Thyroid gland (tissue), 4 donors: Measurements from ENCODE around the gene PLXNB2. TPM values are rescaled to one million over a fixed set of nuclear protein-coding genes. Genes with fewer than 3 reads are reported as not detected.

Experiments
- DNase-seq, 2 donors: peaks; one replicate each; pipeline ENCODE4 v3.0.0-alpha.2; 2019
- H3K27ac ChIP-seq, 3 donors: fragments of 200-600 bp; sonication (generic); 1 replicate in 2 of 3; 2 replicates in 1 of 3; pipeline ENCODE4 v1.5.1; 2016 to 2019; ENCODE audit warnings: mild to moderate bottlenecking in 1 of 3, moderate library complexity in 1 of 3
- H3K27me3 ChIP-seq: fragments of 200-600 bp; sonication (generic); one replicate; pipeline ENCODE4 v1.5.1; 2019
- H3K36me3 ChIP-seq, 2 donors: fragments of 200-600 bp; sonication (generic); one replicate each; pipeline ENCODE4 v1.5.1; 2016 to 2019
- H3K4me1 ChIP-seq, 2 donors: fragments of 200-600 bp; sonication (generic); one replicate each; pipeline ENCODE4 v1.5.1; 2017 to 2019
- H3K4me3 ChIP-seq, 3 donors: fragments of 200-600 bp; sonication (generic); replicated peaks in 1 of 3; 1 replicate in 2 of 3; 2 replicates in 1 of 3; pipeline ENCODE4 v1.5.1; 2016; ENCODE audit warnings: mild to moderate bottlenecking in 1 of 3
- H3K9me3 ChIP-seq: fragments of 200-600 bp; sonication (generic); one replicate; pipeline ENCODE4 v1.5.1; 2017
- CTCF ChIP-seq, 6 experiments: fragments of 200-600 bp in 3 of 6; fragments of 450-650 bp in 3 of 6; sonication (generic) in 3 of 6; IDR thresholded peaks; one replicate each; pipeline ENCODE4 v1.5.1; 2016 to 2019; ENCODE audit warnings: antibody characterized with exemption in 6 of 6, mild to moderate bottlenecking in 2 of 6, inconsistent platforms in 1 of 6, moderate library complexity in 1 of 6
- POLR2A ChIP-seq, 2 donors: fragments of 450-650 bp; IDR thresholded peaks; one replicate each; pipeline ENCODE4 v1.6.1; 2017; ENCODE audit warnings: antibody characterized with exemption in 2 of 2, mild to moderate bottlenecking in 2 of 2, moderate library complexity in 1 of 2
- WGBS, 2 donors: methylation state at CpG; one replicate each; pipeline ENCODE4 v1.1.5; 2017; 5-methylcytosine and 5-hydroxymethylcytosine counted together
- intact Hi-C: fragments of 100-400 bp; cut with DNase I; formaldehyde crosslinking; loops from one replicate; pipeline ENCODE4 v1.15.1; 2023
- total RNA-seq, 4 donors: library from RNA; depleted of rRNA; stranded (reverse); fragments of >200 nt; gene quantifications; one replicate each; pipeline ENCODE4 v1.2.3, GENCODE V29; 2016

PLXNB2 gene
- total RNA-seq, 4 donors from 2014 or later, result 143 to 266 (median 215) TPM

DNA sequence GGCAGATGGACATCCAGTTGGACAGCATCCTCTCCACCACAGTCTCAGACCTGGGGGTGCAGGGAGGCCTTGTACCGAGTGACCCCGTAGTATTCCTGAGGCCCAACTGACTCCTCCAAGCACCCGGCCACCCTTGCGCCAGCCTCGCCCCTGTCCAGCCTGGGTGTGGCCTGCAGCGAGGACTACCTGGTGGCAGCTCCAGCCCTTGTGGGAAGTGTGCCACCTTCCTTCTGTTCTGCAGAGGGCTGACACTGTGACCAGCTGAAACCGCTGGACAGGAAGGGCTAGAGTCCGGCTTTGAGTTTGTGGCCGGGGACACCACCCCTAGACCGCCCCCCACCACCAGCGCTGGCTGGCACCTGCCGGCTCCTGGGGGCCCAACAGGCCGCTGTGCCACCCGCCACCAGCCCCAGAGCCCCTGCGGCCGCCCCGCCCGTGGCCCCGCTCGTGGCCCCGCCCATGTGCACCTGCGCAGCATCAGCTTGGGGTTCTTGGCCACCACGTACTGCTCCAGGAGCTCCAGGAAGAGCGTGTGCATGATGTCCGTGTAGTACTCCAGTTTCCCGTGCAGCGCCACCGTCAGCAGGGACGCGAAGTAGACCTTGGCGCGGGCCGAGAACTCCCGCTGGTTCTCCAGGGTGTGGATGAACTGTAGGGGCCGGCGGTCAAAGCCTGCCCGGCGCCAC is 27.3 kb downstream of the PLXNB2 start:
- no peaks in the 10 kb centered on the region for H3K9me3 ChIP-seq
- TF ChIP-seq POLR2A (IDR thresholded peaks at IDR 0.05) (no peak), CTCF (IDR thresholded peaks at IDR 0.05) (no peak)
- peaks cover 93 to 95% of the 10 kb centered on the region in 2 donors for H3K36me3 ChIP-seq
- H3K4me3 ChIP-seq, result no peak overlapping the region
- H3K27ac ChIP-seq, result no peak overlapping the region
- H3K27me3 ChIP-seq, result no peaks in the 10 kb centered on the region
- intact Hi-C loops, result no loop called here
- WGBS, 2 donors, result 98 to 99% methylated on average over 14 to 15 of the region's 38 CpGs
- no peak for DNase-seq
- H3K4me1 ChIP-seq, result peaks cover 0 to 12% of the 10 kb centered on the region in 2 donors

DNA sequence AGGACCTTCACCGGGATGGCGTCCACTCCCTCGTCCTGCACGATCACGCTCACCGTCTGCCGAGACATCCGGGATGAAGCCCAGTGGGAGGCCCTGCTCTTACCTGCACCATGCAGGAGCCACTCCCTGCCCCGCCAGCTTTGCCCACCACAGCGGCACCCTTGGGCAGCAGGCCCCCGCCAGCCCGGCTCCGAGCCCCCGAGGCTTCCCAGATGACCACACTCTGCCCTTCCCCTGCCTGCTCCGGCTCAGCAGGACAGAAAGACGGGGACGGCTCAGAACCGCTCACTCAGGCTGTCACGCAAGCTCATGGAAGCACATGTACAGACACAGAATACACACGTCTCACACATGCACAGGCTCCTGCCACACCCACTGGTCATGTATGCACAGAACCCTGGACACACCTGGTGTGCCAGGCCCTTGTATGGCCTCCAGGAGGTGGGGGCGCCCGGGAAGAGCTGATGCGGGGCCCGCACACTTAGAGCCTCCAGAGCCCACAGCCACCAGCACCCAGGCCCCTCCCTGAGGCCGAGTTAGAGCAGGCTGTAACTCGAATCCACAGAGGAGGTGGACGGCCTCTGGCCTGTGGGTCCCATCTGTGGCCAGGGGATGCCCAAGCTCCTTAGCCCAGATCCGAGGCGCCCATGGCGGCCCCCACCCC is 28.4 kb downstream of the PLXNB2 start:
- intact Hi-C loops, result loop anchor here (5.0 kb wide), 2 partner anchors 33 to 48 kb away; partner anchors contain the start of gene DENND6B
- TF ChIP-seq POLR2A (IDR thresholded peaks at IDR 0.05), result no peak
- no peak for TF ChIP-seq CTCF (IDR thresholded peaks at IDR 0.05)
- Histone ChIP-seq H3K4me1 (peaks cover 0 to 12% of the 10 kb centered on the region in 2 donors), H3K36me3 (peaks cover 89 to 92% of the 10 kb centered on the region in 2 donors), H3K9me3 (no peaks in the 10 kb centered on the region), H3K27me3 (no peaks in the 10 kb centered on the region), H3K27ac (no peak overlapping the region), H3K4me3 (no peak overlapping the region)
- no peak for DNase-seq
- WGBS, 2 donors, result 89 to 94% methylated on average over 23 to 29 of the region's 30 CpGs

- DNase-seq, result no peak
- 96 to 100% methylated on average over 6 to 16 of the region's 21 CpGs for WGBS, 2 donors
- no peak for TF ChIP-seq POLR2A (IDR thresholded peaks at IDR 0.05)
- TF ChIP-seq CTCF (IDR thresholded peaks at IDR 0.05), result no peak
- Histone ChIP-seq H3K36me3 (peaks cover 83 to 86% of the 10 kb centered on the region in 2 donors), H3K9me3 (no peaks in the 10 kb centered on the region), H3K4me1 (peaks cover 0 to 12% of the 10 kb centered on the region in 2 donors), H3K27ac (no peak overlapping the region), H3K27me3 (no peaks in the 10 kb centered on the region), H3K4me3 (no peak overlapping the region)
- intact Hi-C loops, result loop anchor here (5.0 kb wide), 2 partner anchors 34 to 49 kb away; partner anchors contain the start of gene DENND6B
These were observed 29.0 kb downstream of the PLXNB2 start for GRCh38 chr22:50278461-50278860.

DNA sequence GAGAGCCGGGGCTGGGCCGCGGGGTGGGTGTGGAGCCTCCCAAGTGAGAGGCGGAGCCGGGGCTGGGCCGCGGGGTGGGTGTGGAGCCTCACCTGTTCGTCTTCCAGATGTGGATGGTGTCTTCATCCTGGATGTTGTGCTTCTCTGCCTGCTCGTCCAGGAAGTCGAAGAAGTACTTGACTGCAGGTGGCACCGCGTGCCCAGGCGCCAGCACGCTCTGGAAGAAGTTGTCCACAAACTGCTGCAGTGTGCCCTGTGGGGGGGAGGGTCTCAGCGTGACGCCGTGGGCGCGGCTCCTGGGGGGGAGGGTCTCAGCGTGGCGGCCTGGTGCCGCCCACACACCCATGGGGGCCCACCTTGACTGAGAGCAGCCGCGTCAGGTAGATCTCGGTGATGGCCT is 29.7 kb downstream of the PLXNB2 start:
- intact Hi-C loops, result loop anchor here (5.0 kb wide), 2 partner anchors 35 to 50 kb away; partner anchors contain the start of gene DENND6B
- Histone ChIP-seq H3K27me3 (no peaks in the 10 kb centered on the region), H3K36me3 (peaks cover 76 to 79% of the 10 kb centered on the region in 2 donors), H3K4me1 (peaks cover 0 to 9% of the 10 kb centered on the region in 2 donors), H3K4me3 (no peak overlapping the region), H3K9me3 (no peaks in the 10 kb centered on the region), H3K27ac (no peak overlapping the region)
- DNase-seq, result no peak
- TF ChIP-seq CTCF (IDR thresholded peaks at IDR 0.05), result no peak
- no peak for TF ChIP-seq POLR2A (IDR thresholded peaks at IDR 0.05)
- 90 to 94% methylated on average over 17 to 21 of the region's 25 CpGs for WGBS, 2 donors

DNA sequence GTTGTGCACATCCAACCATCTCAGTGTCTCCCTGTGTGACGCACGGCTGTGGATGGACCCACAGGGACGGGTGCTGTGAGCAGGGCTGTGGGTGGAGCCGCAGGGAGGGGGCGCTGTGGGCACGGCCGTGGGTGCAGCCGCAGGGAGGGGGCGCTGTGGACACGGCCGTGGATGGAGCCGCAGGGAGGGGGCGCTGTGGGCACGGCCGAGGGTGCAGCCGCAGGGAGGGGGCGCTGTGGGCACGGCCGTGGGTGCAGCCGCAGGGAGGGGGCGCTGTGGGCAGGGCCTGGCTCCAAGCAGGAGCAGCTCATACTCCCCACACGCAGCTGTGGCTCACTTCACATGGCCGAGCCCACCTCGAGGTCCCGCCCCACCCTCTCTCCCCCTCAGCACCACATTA is 31.3 kb downstream of the PLXNB2 start:
- Histone ChIP-seq H3K4me1 (peaks cover 10 to 12% of the 10 kb centered on the region in 2 donors), H3K27me3 (no peaks in the 10 kb centered on the region), H3K36me3 (peaks cover 60 to 62% of the 10 kb centered on the region in 2 donors), H3K9me3 (no peaks in the 10 kb centered on the region), H3K4me3 (no peak overlapping the region), H3K27ac (no peak overlapping the region)
- intact Hi-C loops, result loop anchor here (5.0 kb wide), 2 partner anchors 36 to 51 kb away; partner anchors contain the start of gene DENND6B
- peak in 2 of 6 experiments; percentile 27 to 50 for TF ChIP-seq CTCF (IDR thresholded peaks at IDR 0.05)
- TF ChIP-seq POLR2A (IDR thresholded peaks at IDR 0.05), result no peak
- 69 to 86% methylated on average over 11 to 23 of the region's 25 CpGs for WGBS, 2 donors
- DNase-seq, result peak; percentile 48 to 49
